C4-2B (cell line): ENCODE measurements around the gene SPIB.
A peak's percentile ranks its signal among the peaks of the same experiment; 100 is the strongest.

Experiments used
- H3K27ac ChIP-seq: fragments of 450-650 bp; 2 replicates; pipeline ENCODE4 v1.5.1; 2017
- ZFX ChIP-seq: fragments of 450-650 bp; IDR thresholded peaks from 2 replicates; pipeline ENCODE4 v1.6.1; 2017
- TF ChIP-seq, protein P1 (sequence below): fragments of 450-650 bp; conservative IDR thresholded peaks from 2 replicates; pipeline ENCODE4 v1.5.1; 2017; ENCODE audit warnings: mild to moderate bottlenecking

The SPIB gene

DNA sequence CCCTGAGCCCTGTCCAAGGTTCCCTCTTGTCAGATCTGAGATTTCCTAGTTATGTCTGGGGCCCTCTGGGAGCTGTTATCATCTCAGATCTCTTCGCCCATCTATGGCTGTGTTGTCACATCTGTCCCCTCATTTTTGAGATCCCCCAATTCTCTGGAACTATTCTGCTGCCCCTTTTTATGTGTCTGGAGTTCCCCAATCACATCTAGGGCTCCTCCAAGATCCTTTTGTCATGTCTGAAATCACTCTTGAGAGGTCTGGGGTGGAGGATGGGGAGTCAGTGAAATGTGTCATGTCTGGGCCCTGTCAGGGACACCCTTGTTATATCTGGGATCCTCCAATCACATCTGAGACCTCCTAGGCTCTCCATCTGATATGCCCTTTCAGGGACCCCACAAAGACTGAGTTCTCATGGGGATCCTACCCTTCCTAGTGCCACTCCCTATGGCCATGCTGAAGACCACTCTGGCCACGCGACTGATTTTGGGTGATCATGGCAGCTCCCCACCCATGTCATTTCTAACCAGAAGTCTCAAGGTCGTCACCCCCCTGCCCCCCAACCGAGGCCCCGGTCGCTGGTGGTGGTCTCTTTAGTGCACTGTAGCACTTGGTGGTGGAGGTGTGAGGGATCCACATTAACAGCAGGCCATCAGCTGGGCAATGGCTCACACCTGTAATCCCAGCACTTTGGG, 10.2 kb downstream of the SPIB start:
- no peak overlapping the region for H3K27ac ChIP-seq
- TF ChIP-seq, protein P1, sequence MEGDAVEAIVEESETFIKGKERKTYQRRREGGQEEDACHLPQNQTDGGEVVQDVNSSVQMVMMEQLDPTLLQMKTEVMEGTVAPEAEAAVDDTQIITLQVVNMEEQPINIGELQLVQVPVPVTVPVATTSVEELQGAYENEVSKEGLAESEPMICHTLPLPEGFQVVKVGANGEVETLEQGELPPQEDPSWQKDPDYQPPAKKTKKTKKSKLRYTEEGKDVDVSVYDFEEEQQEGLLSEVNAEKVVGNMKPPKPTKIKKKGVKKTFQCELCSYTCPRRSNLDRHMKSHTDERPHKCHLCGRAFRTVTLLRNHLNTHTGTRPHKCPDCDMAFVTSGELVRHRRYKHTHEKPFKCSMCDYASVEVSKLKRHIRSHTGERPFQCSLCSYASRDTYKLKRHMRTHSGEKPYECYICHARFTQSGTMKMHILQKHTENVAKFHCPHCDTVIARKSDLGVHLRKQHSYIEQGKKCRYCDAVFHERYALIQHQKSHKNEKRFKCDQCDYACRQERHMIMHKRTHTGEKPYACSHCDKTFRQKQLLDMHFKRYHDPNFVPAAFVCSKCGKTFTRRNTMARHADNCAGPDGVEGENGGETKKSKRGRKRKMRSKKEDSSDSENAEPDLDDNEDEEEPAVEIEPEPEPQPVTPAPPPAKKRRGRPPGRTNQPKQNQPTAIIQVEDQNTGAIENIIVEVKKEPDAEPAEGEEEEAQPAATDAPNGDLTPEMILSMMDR: no peak
- TF ChIP-seq ZFX: no peak

DNA sequence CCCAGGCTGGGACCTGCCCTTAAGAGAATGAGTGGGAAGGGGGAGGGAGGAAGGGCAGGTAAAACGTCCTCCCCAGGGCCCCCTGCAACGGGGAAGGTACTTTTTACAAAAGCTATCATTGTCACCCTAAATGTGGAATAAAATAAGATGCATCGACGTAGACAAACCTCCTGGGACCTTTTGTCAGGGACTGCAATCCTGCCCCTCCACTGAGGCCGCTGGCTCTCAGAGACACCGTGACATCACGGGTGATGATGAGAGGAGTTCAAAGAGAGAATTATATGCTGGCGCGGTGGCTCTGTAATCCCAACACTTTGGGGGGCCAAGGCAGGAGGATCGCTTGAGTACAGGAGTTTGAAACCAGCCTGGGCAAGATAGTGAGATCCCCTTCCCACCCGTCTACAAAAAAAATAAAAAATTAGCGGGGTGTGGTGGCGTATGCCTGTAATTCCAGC, 12.2 kb downstream of the SPIB start:
- TF ChIP-seq, protein P1: no peak
- TF ChIP-seq ZFX: no peak
- H3K27ac ChIP-seq: no peak overlapping the region

DNA sequence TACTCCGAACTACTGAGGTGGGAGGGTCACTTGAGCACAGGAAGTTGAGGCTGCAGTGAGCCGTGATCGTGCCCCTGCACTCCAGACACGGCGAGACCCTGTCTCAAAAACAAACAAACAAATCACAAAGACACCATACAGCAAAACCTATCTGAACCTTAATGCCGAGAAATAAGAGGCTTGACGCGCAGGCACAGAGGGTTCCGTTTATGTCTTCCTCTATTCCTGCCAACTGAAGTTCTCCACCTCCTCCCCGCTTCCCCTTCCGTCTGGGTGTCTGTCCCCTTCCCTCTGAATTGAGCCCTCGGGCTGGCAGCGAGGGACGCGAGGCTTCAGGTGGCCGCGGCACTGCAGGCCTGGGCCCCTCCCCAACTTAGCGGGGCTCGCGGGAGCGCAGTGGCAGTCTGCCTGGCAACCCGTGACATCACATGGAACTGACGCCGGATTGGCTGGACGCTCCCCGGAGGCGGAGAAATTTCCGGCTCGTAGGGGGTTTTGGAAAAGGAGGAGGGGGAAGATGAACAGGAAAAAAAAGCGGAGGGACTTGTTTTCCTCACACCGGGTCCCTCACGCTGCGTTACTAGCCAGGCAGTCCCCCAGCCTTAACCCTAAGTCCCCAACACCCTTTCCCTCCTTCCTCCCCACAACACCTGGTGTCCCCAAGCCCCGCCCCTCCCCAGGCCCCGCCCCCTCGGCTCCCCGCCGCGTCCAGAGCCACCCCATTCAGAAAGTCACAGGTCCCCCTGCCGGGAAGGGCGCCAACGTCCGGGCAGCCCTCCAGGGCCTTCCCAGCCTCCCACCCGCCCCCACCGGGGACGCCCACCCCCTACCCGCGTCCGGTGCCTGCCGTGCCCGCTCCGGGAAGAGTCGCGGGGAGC, 12.8 kb downstream of the SPIB start:
- TF ChIP-seq, protein P1: no peak
- TF ChIP-seq ZFX: no peak
- 0 out of 2 replicates have a peak overlapping the region, but pooled peaks have one; percentile 5 for H3K27ac ChIP-seq

DNA sequence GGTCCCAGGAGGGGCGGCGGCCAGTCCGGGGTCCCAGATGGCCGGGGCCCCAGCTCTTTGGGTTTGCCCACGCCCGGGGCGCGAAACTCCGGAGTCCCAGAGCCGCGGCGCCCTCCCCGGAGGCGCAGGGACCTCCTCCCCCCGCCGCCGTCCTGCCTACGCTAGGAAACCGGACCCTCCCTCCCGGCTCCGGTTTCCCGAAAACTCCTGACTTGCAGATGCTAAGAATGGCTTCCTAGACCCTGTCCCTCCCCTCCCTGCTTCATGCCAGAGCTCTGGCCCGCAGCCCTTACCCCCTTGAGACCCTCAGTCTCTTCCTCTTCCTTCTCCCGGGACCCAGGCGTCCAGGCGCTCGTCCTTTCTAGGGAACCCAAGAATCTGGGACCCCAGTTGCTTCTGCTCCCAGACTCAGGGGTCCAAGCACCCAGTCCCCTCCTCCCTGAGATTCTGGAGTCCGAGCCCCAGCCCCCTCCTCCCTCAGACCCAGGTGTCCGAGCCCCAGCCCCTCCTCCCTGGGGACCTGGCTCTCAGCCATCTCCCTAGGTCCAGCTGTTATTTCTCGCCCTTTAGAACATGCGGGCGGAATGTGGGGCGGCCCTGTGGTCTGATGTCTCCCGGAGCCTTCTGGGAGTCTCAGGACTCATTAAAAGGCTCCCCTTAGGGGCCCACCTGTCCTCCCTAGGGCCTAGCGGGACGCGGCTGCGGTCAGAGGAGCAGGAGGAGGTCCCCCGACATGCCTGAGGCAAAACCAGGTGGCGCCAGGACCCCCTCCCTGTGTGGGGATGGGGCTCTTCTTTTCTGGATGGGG, 13.7 kb downstream of the SPIB start, which contains the start of gene MYBPC2:
Gene MYBPC2, plus strand, starts transcription at position 672 of the 808 bp plus-strand sequence. Its CDS starts 62 bp downstream, at position 734.
- H3K27ac ChIP-seq: 0 out of 2 replicates have a peak within 1 kb of the TSS, but pooled peaks have one; percentile 5
- TF ChIP-seq, protein P1: no peak
- TF ChIP-seq ZFX: no peak

DNA sequence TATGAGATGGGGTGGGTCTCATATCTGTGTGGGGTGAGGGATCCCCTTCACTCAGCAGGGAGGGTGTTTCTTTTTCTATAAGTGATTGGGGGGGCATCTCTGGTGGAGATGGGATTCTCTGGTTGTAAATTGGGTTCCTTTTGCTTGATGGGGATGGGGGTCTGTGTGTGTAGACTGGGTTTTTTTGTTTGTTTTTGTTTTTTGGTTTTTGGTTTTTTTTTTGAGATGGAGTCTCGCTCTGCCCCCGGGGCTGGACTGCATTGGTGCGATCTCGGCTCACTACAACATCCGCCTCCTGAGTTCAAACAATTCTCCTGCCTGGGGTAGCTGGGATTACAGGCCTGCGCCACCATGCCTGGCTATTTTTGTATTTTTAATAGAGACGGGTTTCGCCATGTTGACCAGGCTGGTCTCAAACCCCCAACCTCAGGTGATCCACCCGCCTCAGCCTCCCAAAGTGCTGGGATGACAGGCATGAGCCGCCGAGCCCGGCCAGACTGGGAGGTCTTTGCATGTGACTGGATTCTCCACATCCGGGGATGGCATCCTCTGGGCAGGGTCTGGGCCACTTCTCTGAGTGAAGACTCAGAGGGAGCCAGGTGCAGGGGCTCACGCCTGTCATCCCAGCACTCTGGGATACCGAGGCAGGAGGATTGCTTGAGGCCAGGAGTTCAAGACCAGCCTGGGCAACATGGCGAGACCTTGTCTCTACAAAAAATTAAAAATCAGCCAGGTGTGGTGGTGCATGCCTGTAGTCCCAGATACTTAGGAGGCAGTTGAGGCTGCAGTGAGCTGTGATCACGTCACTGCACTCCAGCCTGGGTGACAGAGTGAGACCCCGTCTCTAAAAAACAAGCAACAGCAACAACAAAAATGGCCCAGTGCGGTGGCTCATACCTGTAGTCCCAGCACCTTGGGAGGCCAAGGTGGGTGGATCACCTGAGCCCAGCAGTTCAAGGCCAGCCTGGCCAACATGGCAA, 14.8 kb downstream of the SPIB start:
- TF ChIP-seq ZFX: no peak
- TF ChIP-seq, protein P1: no peak
- H3K27ac ChIP-seq: no peak overlapping the region

DNA sequence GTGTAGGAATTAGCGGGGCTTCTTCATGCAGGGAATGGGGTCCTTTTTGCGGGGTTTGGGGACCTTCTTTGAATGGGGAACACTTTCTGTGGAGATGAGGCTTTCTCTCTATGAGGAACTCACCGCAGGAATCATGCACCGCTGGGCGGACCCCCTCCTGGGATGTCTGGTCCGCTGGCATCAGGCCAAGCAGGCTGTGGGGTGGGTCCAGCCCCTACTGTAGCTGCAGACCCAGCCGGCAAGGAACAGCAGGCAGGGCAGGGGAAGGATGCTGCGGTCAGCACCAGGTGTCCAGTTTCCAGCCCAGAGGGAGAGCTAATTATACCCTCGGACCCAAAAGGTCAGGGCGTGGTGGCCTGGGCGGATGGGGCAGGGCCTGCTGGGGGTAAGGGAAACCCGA, 15.8 kb downstream of the SPIB start:
- H3K27ac ChIP-seq: no peak overlapping the region
- no peak for TF ChIP-seq ZFX
- TF ChIP-seq, protein P1: no peak
